ENCODE data around the gene BIRC7. TPM values are rescaled to one million over a fixed set of nuclear protein-coding genes. Genes with fewer than 3 reads are reported as not detected.
A peak's percentile ranks its signal among the peaks of the same experiment; 100 is the strongest.

BIRC7 gene
- total RNA-seq, 1 donor from 2014 or later, result 6.9 TPM

DNA sequence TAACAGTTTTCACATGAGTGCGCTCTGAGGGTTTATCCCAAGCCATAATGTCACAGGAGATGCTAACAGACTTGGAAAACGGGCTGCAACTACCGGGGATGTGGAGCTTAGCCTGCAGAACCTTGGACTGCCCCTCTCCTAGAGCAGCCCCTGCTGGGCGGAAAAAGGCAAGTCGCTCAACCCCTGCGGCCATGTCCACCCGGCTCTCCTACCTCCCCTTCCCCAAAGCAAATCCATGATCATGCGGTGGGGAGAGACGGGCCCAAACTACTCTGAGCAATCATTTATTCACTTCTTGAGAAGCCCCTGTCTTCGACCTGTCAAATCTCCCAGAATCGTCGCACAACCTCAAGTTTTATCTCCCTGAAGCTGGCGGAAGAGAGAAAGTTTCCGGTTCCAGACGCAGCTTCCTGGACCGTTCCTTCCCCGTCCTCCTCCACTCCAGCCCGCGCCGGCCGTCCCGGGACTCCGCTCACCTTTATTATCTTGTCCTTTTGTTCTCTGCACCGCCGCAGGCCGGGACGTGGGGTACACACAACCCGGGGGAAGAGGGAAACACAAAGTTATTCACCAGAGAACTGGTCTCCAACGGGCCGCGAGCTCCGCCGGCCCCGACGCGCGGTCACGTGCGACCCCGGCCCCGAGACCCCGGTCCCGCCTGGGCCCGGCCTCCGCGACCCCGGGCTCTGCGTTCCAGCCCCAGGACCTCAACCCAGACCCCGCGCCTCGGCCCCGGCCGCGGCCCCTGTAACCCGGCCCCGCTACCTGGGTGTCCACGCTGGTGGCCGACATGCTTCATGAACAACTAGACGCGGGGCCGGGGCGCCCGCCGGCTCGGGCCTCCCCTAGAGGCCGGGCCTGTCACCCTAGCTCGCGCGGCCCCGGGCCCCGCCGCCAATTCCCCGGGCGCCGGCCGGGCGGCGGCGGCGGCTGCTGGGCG, 20.3 kb upstream of the BIRC7 start:
- peaks cover 10% of the 10 kb centered on the region for H3K36me3 Mint-ChIP-seq (ENCODE audit: low read depth)
- DNase-seq (ENCODE audit: low read depth, low spot score), result peak; percentile 35

DNA sequence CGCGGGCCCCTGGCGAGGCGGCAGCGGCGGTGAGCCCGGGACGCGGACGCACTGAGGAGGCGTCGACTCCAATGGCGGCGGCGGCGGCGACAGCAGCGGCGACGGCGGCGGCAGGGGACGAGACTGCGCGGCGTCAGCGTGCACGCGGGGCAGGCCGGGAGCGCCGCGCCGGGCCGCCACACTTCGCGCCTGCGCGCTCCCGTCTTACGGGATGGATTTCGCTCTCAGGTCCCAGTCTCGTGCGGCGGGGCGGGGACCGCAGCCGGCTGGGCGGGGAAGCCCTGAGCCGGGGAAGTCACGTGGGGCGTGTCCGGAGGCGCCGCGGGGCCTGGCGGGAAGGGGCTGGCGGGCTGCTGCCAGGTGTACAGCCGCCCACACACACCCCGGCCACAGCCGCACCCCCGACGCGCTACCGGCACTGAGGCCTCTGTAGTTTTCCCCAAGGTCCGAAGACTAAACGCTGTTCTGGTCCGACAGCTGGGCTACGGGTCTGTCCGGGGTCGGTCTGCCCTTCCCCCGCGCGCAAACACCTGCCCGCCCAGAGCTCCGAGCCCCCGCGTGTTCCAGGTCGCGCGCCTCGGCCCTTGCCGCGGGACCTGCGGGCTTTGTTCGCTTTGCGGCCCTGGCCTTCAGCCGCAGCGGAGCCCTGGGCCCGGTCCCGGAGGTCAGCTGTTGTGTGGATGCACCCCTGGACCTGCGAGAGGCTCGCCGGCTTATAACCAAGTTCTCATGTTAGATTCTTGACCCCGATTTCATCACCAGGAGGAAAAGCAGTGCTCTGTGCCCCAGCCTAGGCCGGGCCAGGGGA, 19.5 kb upstream of the BIRC7 start, which contains the start of gene YTHDF1:
Gene YTHDF1, minus strand, starts transcription at position 91 of the 808 bp plus-strand sequence. CDS start 239 bp downstream, outside the sequence.
- TF ChIP-seq, protein P1, sequence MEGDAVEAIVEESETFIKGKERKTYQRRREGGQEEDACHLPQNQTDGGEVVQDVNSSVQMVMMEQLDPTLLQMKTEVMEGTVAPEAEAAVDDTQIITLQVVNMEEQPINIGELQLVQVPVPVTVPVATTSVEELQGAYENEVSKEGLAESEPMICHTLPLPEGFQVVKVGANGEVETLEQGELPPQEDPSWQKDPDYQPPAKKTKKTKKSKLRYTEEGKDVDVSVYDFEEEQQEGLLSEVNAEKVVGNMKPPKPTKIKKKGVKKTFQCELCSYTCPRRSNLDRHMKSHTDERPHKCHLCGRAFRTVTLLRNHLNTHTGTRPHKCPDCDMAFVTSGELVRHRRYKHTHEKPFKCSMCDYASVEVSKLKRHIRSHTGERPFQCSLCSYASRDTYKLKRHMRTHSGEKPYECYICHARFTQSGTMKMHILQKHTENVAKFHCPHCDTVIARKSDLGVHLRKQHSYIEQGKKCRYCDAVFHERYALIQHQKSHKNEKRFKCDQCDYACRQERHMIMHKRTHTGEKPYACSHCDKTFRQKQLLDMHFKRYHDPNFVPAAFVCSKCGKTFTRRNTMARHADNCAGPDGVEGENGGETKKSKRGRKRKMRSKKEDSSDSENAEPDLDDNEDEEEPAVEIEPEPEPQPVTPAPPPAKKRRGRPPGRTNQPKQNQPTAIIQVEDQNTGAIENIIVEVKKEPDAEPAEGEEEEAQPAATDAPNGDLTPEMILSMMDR (conservative IDR thresholded peaks at IDR 0.05), result no peak
- Mint-ChIP-seq H3K27me3 (ENCODE audit: low read depth) (peaks cover 14% of the 10 kb centered on the region), H3K36me3 (ENCODE audit: low read depth) (peaks cover 7% of the 10 kb centered on the region), H3K27ac (ENCODE audit: unreplicated experiment) (peak within 1 kb of the TSS; percentile 96), H3K9me3 (no peaks in the 10 kb centered on the region), H3K4me3 (peak within 1 kb of the TSS; percentile 100), H3K4me1 (peaks cover 40% of the 10 kb centered on the region)
- DNase-seq (ENCODE audit: low read depth, low spot score), result peak; percentile 92

More for the DNA sequence above, 20.3 kb upstream of the BIRC7 start:
- Mint-ChIP-seq H3K27me3 (ENCODE audit: low read depth) (peaks cover 5% of the 10 kb centered on the region), H3K27ac (ENCODE audit: unreplicated experiment) (peak overlapping the region; percentile 96), H3K4me1 (peaks cover 44% of the 10 kb centered on the region), H3K9me3 (no peaks in the 10 kb centered on the region), H3K4me3 (peak overlapping the region; percentile 100)
- TF ChIP-seq, protein P1 (conservative IDR thresholded peaks at IDR 0.05), result peak; percentile 59

DNA sequence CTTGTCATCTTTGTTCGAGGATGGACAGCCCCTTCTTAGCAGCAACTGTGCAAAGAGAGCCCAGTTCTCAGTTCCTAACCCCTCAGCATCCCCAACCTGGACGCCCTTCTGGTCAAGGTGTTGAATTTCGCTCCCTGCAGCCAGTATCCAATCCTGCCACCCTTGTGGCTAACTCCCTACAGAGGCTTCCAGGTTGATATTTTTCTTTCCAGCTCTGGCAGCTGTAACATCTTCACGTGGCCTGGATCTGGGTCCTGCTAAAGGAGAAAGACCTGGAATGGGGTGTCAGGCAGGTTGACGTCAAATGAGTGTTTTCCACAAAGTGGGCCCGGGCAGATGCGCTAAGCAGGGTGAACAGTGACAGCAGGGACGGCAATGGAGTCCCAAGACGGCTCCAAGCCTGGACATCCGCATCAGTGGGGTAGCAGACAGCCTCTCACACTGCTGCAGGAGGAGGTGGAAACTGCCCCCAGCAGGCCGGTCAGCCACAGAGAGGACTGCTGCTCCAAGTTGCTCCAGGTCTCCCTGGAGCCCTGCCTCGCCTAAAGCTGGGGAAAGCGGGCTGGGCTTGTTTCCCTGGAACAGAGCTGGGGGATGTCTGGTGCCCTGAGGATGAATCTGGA, 18.7 kb upstream of the BIRC7 start:
- DNase-seq (ENCODE audit: low read depth, low spot score), result no peak

DNA sequence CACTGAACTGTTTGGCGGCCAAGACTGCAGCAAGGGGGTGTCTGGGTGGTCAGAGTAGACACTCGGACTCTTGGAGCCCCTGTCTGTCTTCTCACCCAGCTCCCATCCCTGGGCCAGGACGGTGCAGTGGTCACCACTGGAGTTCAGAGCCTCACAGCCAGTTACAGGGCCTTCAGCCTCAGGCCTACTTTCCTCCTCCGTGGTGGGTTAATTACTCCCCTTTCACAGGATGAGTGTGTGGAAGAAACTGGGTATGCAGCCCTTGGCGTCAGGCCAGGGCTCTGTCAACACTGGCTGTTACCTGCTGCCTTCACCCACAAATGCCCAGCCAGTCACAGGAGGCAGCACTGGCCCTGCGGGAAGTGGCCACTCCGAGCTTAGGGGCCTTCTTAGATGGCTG, 18.0 kb upstream of the BIRC7 start:
- Mint-ChIP-seq H3K4me1 (peaks cover 31% of the 10 kb centered on the region), H3K27ac (ENCODE audit: unreplicated experiment) (no peak overlapping the region), H3K27me3 (ENCODE audit: low read depth) (peaks cover 15% of the 10 kb centered on the region), H3K36me3 (ENCODE audit: low read depth) (peaks cover 7% of the 10 kb centered on the region), H3K4me3 (no peak overlapping the region), H3K9me3 (no peaks in the 10 kb centered on the region)
- TF ChIP-seq, protein P1 (conservative IDR thresholded peaks at IDR 0.05), result no peak
- no peak for DNase-seq (ENCODE audit: low read depth, low spot score)

More for the DNA sequence above, 18.7 kb upstream of the BIRC7 start:
- H3K27ac Mint-ChIP-seq (ENCODE audit: unreplicated experiment), result peak overlapping the region; percentile 94
- H3K36me3 Mint-ChIP-seq (ENCODE audit: low read depth), result peaks cover 7% of the 10 kb centered on the region
- peaks cover 39% of the 10 kb centered on the region for H3K4me1 Mint-ChIP-seq
- TF ChIP-seq, protein P1 (conservative IDR thresholded peaks at IDR 0.05), result no peak
- peak overlapping the region; percentile 91 for H3K4me3 Mint-ChIP-seq
- peaks cover 15% of the 10 kb centered on the region for H3K27me3 Mint-ChIP-seq (ENCODE audit: low read depth)
- H3K9me3 Mint-ChIP-seq, result no peaks in the 10 kb centered on the region
